ENCODE measurements around the gene GRID1.

GRCh38 chr10:86360657-86361056 is 5.9 kb downstream of the GRID1 start:
- TF ChIP-seq POLR2AphosphoS5 (IDR thresholded peaks at IDR 0.05; ENCODE audit: insufficient read depth in 1 of 2, low read depth in 1 of 2) (no peak), CTCF (IDR thresholded peaks at IDR 0.05) (no peak)
